Smooth muscle cell (in vitro differentiated cells): ENCODE results near the gene HOXA6. TPM values are rescaled to one million over a fixed set of nuclear protein-coding genes. Genes with fewer than 3 reads are reported as not detected.
A peak's percentile ranks its signal among the peaks of the same experiment; 100 is the strongest.

Source experiments
- DNase-seq: peaks from one replicate; lab custom pipeline; 2025; ENCODE audit not compliant: unreplicated experiment; lab: John Stamatoyannopoulos, UW
- H2AFZ ChIP-seq: fragments of 200-600 bp; sonication (generic); 2 replicates; pipeline ENCODE4 v1.6.0; 2016; ENCODE audit warnings: antibody characterized with exemption, low read depth, mild to moderate bottlenecking
- H3F3A ChIP-seq: fragments of 200-600 bp; sonication (generic); 2 replicates; pipeline ENCODE4 v1.6.0; 2017; ENCODE audit warnings: antibody characterized with exemption, low read depth
- H3K27ac ChIP-seq: fragments of 200-600 bp; sonication (generic); 2 replicates; pipeline ENCODE4 v1.5.1; 2016; ENCODE audit warnings: low read depth, mild to moderate bottlenecking
- H3K27me3 ChIP-seq: fragments of 200-600 bp; sonication (generic); 2 replicates; pipeline ENCODE4 v1.6.1; 2016; ENCODE audit warnings: low read depth, mild to moderate bottlenecking
- H3K36me3 ChIP-seq: fragments of 200-600 bp; sonication (generic); 2 replicates; pipeline ENCODE4 v1.5.1; 2016; ENCODE audit warnings: low read depth
- H3K4me1 ChIP-seq: fragments of 200-600 bp; sonication (generic); 2 replicates; pipeline ENCODE4 v1.5.1; 2016; ENCODE audit warnings: low read depth
- H3K4me2 ChIP-seq: fragments of 200-600 bp; sonication (generic); 2 replicates; pipeline ENCODE4 v1.6.0; 2016; ENCODE audit warnings: mild to moderate bottlenecking
- H3K4me3 ChIP-seq: fragments of 200-600 bp; sonication (generic); 2 replicates; pipeline ENCODE4 v1.5.1; 2016; ENCODE audit warnings: mild to moderate bottlenecking
- H3K79me2 ChIP-seq: fragments of 200-600 bp; sonication (generic); 2 replicates; pipeline ENCODE4 v1.6.0; 2016; ENCODE audit warnings: low read depth, mild to moderate bottlenecking
- H3K9ac ChIP-seq: fragments of 200-600 bp; sonication (generic); 2 replicates; pipeline ENCODE4 v1.6.0; 2016; ENCODE audit warnings: low read depth
- H3K9me3 ChIP-seq: fragments of 200-600 bp; sonication (generic); replicated peaks from 2 replicates; pipeline ENCODE4 v1.5.1; 2016; ENCODE audit warnings: low read depth
- H4K20me1 ChIP-seq: fragments of 200-600 bp; sonication (generic); 2 replicates; pipeline ENCODE4 v1.6.0; 2016; ENCODE audit warnings: low read depth
- WGBS: methylation state at CpG from one replicate; pipeline ENCODE4 v1.1.7; 2016; ENCODE audit warnings: low lambda C conversion rate; 5-methylcytosine and 5-hydroxymethylcytosine counted together
- polyA plus RNA-seq: library from polyadenylated mRNA; unstranded; fragments of >200 nt; fragmentation: Nextera tagmentation; extraction: Ambion mirVana; gene quantifications from 2 replicates; pipeline ENCODE4 v1.2.1, GENCODE V29; 2016
- total RNA-seq: library from RNA; depleted of rRNA; stranded (reverse); fragments of >200 nt; gene quantifications from 2 replicates; pipeline ENCODE4 v1.2.3, GENCODE V29; 2014
- TF ChIP-seq, protein P1 (sequence below): fragments of 200-600 bp; sonication (generic); IDR thresholded peaks from 2 replicates; pipeline ENCODE4 v1.5.1; 2017; ENCODE audit warnings: borderline replicate concordance, mild to moderate bottlenecking, antibody characterized with exemption; ENCODE audit not compliant: insufficient read depth, poor library complexity, severe bottlenecking

The HOXA6 gene
- total and polyA plus RNA-seq, 2 experiments from 2014 or later = 0.56 to 0.58 TPM

DNA sequence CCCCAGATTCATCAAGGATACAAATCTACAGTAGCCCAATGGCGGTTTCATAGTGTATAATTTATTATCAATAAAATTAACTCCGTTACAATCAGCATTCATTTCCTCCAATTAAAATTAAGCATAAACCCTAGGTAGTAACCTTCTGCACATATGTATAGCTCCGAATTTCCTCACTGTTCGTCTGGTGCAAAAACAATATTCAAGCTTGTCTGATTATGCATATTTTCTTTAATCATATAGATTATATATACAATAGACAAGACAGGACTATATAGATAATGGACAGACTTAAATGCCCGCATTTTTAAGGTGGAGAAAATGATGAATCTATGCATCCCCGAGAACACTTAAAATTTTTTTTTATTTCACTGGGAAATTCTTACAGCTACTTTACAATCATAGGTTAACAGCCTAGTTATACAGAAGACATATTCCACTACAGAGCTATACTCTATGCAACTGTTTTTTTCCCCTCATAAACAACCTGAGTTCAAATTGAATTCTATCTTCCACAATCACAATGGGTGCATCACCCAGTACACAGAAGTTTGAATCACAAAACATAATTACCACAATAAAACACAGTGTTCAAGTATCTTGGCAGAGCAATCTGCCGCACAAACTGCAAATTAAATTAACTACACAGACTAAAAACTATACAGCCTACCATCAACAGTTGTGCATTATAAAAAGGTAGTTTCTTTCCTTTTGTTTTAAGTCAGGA lies 15.2 kb upstream of the HOXA6 start:
- H3F3A ChIP-seq = no peaks in the 10 kb centered on the region
- H3K4me2 ChIP-seq = peak overlapping the region; percentile 89
- H3K27ac ChIP-seq = no peak overlapping the region
- TF ChIP-seq, protein P1, sequence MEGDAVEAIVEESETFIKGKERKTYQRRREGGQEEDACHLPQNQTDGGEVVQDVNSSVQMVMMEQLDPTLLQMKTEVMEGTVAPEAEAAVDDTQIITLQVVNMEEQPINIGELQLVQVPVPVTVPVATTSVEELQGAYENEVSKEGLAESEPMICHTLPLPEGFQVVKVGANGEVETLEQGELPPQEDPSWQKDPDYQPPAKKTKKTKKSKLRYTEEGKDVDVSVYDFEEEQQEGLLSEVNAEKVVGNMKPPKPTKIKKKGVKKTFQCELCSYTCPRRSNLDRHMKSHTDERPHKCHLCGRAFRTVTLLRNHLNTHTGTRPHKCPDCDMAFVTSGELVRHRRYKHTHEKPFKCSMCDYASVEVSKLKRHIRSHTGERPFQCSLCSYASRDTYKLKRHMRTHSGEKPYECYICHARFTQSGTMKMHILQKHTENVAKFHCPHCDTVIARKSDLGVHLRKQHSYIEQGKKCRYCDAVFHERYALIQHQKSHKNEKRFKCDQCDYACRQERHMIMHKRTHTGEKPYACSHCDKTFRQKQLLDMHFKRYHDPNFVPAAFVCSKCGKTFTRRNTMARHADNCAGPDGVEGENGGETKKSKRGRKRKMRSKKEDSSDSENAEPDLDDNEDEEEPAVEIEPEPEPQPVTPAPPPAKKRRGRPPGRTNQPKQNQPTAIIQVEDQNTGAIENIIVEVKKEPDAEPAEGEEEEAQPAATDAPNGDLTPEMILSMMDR = no peak
- H3K4me3 ChIP-seq = peak overlapping the region; percentile 67
- H3K4me1 ChIP-seq = peaks cover 3% of the 10 kb centered on the region
- no peaks in the 10 kb centered on the region for H3K9me3 ChIP-seq
- no peaks in the 10 kb centered on the region for H3K36me3 ChIP-seq
- peaks cover 62% of the 10 kb centered on the region for H3K27me3 ChIP-seq
- H2AFZ ChIP-seq = no peak overlapping the region
- 61% methylated on average over 7 of the region's 7 CpGs for WGBS
- peaks cover 6% of the 10 kb centered on the region for H4K20me1 ChIP-seq
- H3K9ac ChIP-seq = peak overlapping the region; percentile 34
- no peak for DNase-seq
- peaks cover 60% of the 10 kb centered on the region for H3K79me2 ChIP-seq

DNA sequence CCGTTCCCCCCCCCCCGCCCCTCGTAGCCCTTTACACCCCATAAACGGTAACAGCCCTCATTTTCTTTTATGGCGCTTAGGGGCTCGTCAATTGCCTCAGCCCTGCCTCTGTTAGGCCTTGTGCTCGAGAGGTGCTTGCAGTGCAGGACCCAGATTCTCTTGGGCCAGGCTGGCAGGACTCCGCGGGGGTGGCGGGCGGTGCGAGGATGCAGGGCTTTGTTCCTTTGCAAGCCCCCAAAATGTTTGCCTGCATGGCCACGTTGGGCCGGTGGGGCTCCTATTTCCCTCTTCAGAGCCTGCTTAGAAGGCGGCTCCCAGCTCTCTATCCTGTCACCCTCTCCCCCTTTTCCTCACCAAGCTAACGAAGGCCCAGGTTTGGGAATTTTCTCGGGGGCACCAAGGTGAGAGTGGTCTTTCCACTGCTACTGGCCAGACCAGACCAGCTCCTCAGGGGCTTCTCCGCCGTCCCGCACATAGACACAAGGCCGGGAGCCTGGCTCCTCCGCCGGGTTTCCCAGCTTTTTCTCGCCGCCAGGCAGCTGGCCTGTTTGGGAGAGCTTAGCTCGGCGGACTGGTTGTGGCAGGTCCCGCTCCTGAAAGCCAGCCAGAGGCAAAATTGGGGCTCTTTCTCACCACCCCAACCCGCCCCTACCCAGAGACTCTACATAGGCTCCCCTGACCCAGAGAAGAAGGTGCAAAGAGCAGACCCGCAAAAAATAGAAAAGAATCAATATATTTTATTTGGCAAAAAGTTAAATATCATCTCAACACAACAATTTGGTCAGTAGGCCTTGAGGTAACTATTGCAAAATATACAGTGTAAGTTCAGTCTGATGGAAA lies 14.4 kb upstream of the HOXA6 start:
- Histone ChIP-seq H3F3A (no peaks in the 10 kb centered on the region), H3K27ac (peak overlapping the region; percentile 22), H4K20me1 (peaks cover 6% of the 10 kb centered on the region), H3K4me2 (peak overlapping the region; percentile 89), H3K9me3 (no peaks in the 10 kb centered on the region), H3K27me3 (peaks cover 62% of the 10 kb centered on the region), H3K79me2 (peaks cover 52% of the 10 kb centered on the region), H3K9ac (no peak overlapping the region), H3K36me3 (no peaks in the 10 kb centered on the region), H2AFZ (no peak overlapping the region), H3K4me3 (peak overlapping the region; percentile 67), H3K4me1 (peaks cover 3% of the 10 kb centered on the region)
- no peak for DNase-seq
- TF ChIP-seq, protein P1 = no peak
- WGBS = 21% methylated on average over 30 of the region's 30 CpGs

DNA sequence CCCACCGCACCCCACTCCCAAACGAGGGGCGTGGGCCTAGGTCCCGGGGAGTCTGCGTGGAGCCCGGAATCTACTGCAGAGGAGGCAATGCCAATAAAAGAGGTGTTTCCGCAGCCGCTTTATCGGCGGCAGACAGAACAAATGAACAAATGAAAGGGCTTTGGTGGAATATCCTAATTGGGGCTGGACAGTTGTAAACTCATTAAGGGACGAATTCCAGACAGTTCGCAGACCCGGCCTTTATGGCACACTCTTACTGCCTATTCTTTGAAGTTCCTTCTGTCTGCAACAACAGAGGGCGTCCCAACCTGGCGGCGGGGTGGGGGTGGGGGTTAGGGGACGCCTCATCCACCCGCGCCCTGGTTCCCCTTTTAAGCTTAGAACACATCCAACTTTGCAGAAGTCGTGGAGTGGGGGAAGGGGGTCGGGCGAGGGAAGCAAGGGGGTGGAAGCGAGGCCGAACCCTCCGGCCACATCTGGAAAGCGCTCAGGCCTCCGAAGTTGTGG lies 13.7 kb upstream of the HOXA6 start:
- H2AFZ ChIP-seq = peak overlapping the region; percentile 77
- peaks cover 3% of the 10 kb centered on the region for H3K4me1 ChIP-seq
- peak overlapping the region; percentile 89 for H3K4me2 ChIP-seq
- DNase-seq = no peak
- peaks cover 63% of the 10 kb centered on the region for H3K27me3 ChIP-seq
- no peak overlapping the region for H3K27ac ChIP-seq
- peaks cover 6% of the 10 kb centered on the region for H4K20me1 ChIP-seq
- H3K4me3 ChIP-seq = peak overlapping the region; percentile 67
- H3K9me3 ChIP-seq = no peaks in the 10 kb centered on the region
- H3K36me3 ChIP-seq = no peaks in the 10 kb centered on the region
- no peak overlapping the region for H3K9ac ChIP-seq
- no peaks in the 10 kb centered on the region for H3F3A ChIP-seq
- TF ChIP-seq, protein P1 = no peak
- WGBS = 6% methylated on average over 25 of the region's 27 CpGs
- H3K79me2 ChIP-seq = peaks cover 45% of the 10 kb centered on the region
